Activated B cell treated with CpG ODN at 0.5 μM for 24 hours (primary cell): Measurements from ENCODE around the gene ACADL. TPM values are rescaled to one million over a fixed set of nuclear protein-coding genes. Genes with fewer than 3 reads are reported as not detected.

ENCODE experiments used
- ATAC-seq: fragments of 200-7000 bp; cut with Tn5 transposase; one replicate; pipeline ENCODE4 v1.10.0; 2021; ENCODE audit warnings: low read depth, mild to moderate bottlenecking, moderate library complexity
- CTCF ChIA-PET: fragments of 350-600 bp; sonication (Branson Sonifier 250); formaldehyde crosslinking; loops from one replicate; lab custom pipeline; 2021; ENCODE audit warnings: antibody characterized with exemption; lab: Charles Lee
- POLR2A ChIA-PET: fragments of 350-600 bp; sonication (Branson Sonifier 250); formaldehyde crosslinking; loops from one replicate; lab custom pipeline; 2021; ENCODE audit warnings: antibody characterized with exemption; lab: Charles Lee
- DNase-seq: peaks from one replicate; pipeline ENCODE4 v3.0.0; 2022
- H3K27ac Mint-ChIP-seq: one replicate; pipeline ENCODE4 v1.8.0; 2020; ENCODE audit warnings: mixed read lengths
- H3K27me3 Mint-ChIP-seq: one replicate; pipeline ENCODE4 v1.8.0; 2021; ENCODE audit warnings: mixed read lengths
- H3K36me3 Mint-ChIP-seq: one replicate; pipeline ENCODE4 v1.8.0; 2021; ENCODE audit warnings: low read depth, mixed read lengths
- H3K4me1 Mint-ChIP-seq: one replicate; pipeline ENCODE4 v1.8.0; 2021; ENCODE audit warnings: mixed read lengths
- H3K4me3 Mint-ChIP-seq: one replicate; pipeline ENCODE4 v1.8.0; 2020; ENCODE audit warnings: mild to moderate bottlenecking, mixed read lengths
- H3K9me3 Mint-ChIP-seq: one replicate; pipeline ENCODE4 v1.8.0; 2020; ENCODE audit warnings: mixed read lengths
- CTCF ChIP-seq: fragments of 200-600 bp; IDR thresholded peaks from one replicate; pipeline ENCODE4 v1.8.0; 2022; ENCODE audit warnings: antibody characterized with exemption, mild to moderate bottlenecking
- intact Hi-C: fragments of 100-400 bp; cut with micrococcal nuclease; formaldehyde crosslinking; loops from one replicate; pipeline ENCODE4 v1.15.1; 2024
- total RNA-seq: library from RNA; stranded (reverse); gene quantifications from 2 replicates; pipeline ENCODE4 v1.2.3, GENCODE V29; 2022

Gene ACADL
- total RNA-seq, result not detected in 2 replicates

GRCh38 chr2:210224941-210225672 lies at the start of gene ACADL:
ACADL (minus strand) TSS chr2:210225447; CDS start chr2:210225263, 184 bp downstream.
- no peak for TF ChIP-seq CTCF
- ATAC-seq, result no peak
- Mint-ChIP-seq H3K27me3 (peaks cover 48% of the 10 kb centered on the region), H3K36me3 (no peaks in the 10 kb centered on the region), H3K9me3 (no peaks in the 10 kb centered on the region), H3K4me1 (peaks cover 7% of the 10 kb centered on the region), H3K4me3 (no peak within 1 kb of the TSS), H3K27ac (no peak within 1 kb of the TSS)
- DNase-seq, result no peak
- intact Hi-C loops, result no loop called here
- POLR2A ChIA-PET, result no interaction called here
- CTCF ChIA-PET, result no interaction called here

GRCh38 chr2:210271300-210271699 lies 46.1 kb upstream of the ACADL start:
- DNase-seq (no peak), ATAC-seq (no peak)
- intact Hi-C loops, result no loop called here
- POLR2A ChIA-PET, result no interaction called here
- Mint-ChIP-seq H3K36me3 (no peaks in the 10 kb centered on the region), H3K27me3 (peaks cover 3% of the 10 kb centered on the region), H3K27ac (no peak overlapping the region), H3K9me3 (no peaks in the 10 kb centered on the region), H3K4me3 (no peak overlapping the region), H3K4me1 (no peaks in the 10 kb centered on the region)
- CTCF ChIA-PET, result no interaction called here
- no peak for TF ChIP-seq CTCF

- no peaks in the 10 kb centered on the region for H3K36me3 Mint-ChIP-seq
- no peak for TF ChIP-seq CTCF
- H3K9me3 Mint-ChIP-seq, result no peaks in the 10 kb centered on the region
- DNase-seq (no peak), ATAC-seq (no peak)
- POLR2A ChIA-PET, result no interaction called here
- no peaks in the 10 kb centered on the region for H3K4me1 Mint-ChIP-seq
- intact Hi-C loops, result no loop called here
- peaks cover 3% of the 10 kb centered on the region for H3K27me3 Mint-ChIP-seq
- no peak overlapping the region for H3K4me3 Mint-ChIP-seq
- CTCF ChIA-PET, result no interaction called here
- no peak overlapping the region for H3K27ac Mint-ChIP-seq
Observed at GRCh38 chr2:210269148-210269547, 43.9 kb upstream of the ACADL start.

GRCh38 chr2:210268281-210268680 lies 43.0 kb upstream of the ACADL start:
- POLR2A ChIA-PET, result no interaction called here
- Mint-ChIP-seq H3K27ac (no peak overlapping the region), H3K4me3 (no peak overlapping the region), H3K27me3 (peaks cover 3% of the 10 kb centered on the region), H3K36me3 (no peaks in the 10 kb centered on the region), H3K4me1 (no peaks in the 10 kb centered on the region), H3K9me3 (no peaks in the 10 kb centered on the region)
- intact Hi-C loops, result no loop called here
- ATAC-seq, result no peak
- CTCF ChIA-PET, result no interaction called here
- TF ChIP-seq CTCF, result no peak
- no peak for DNase-seq

GRCh38 chr2:210267698-210268097 lies 42.5 kb upstream of the ACADL start:
- Mint-ChIP-seq H3K4me1 (no peaks in the 10 kb centered on the region), H3K27ac (no peak overlapping the region), H3K4me3 (no peak overlapping the region), H3K27me3 (peaks cover 3% of the 10 kb centered on the region), H3K9me3 (no peaks in the 10 kb centered on the region), H3K36me3 (no peaks in the 10 kb centered on the region)
- POLR2A ChIA-PET, result no interaction called here
- CTCF ChIA-PET, result no interaction called here
- ATAC-seq, result no peak
- DNase-seq, result no peak
- intact Hi-C loops, result no loop called here
- TF ChIP-seq CTCF, result no peak
